ENCODE data around the gene WDCP.
"Not testable (repeated sequence)": the region's sequence is repeated elsewhere in the genome, so short reads cannot be mapped to it uniquely, and the experiment has no call there.

The WDCP gene

GRCh38 chr2:24022324-24022974 lies 24.7 kb downstream of the WDCP start:
- no peak for DNase-seq (ENCODE audit: low read depth in 2 of 2)

GRCh38 chr2:24021122-24021998 lies 25.8 kb downstream of the WDCP start:
- DNase-seq (ENCODE audit: low read depth in 2 of 2), result no peak

GRCh38 chr2:24020244-24020643 lies 26.9 kb downstream of the WDCP start:
- DNase-seq (ENCODE audit: low read depth in 2 of 2), result no peak

GRCh38 chr2:24019729-24020128 lies 27.5 kb downstream of the WDCP start:
- DNase-seq (ENCODE audit: low read depth in 2 of 2), result no peak

GRCh38 chr2:24018241-24018640 lies 28.9 kb downstream of the WDCP start:
- no peak for DNase-seq (ENCODE audit: low read depth in 2 of 2)

- DNase-seq (ENCODE audit: low read depth in 2 of 2), result no peak
Measured at GRCh38 chr2:24017711-24018110, 29.5 kb downstream of the WDCP start.

- no peak for DNase-seq (ENCODE audit: low read depth in 2 of 2)
Measured at GRCh38 chr2:24016853-24017703, 30.1 kb downstream of the WDCP start.

- no peak for DNase-seq (ENCODE audit: low read depth in 2 of 2)
Measured at GRCh38 chr2:24016376-24016761, 30.8 kb downstream of the WDCP start.

GRCh38 chr2:24015562-24016375 lies 31.4 kb downstream of the WDCP start:
- no peak for DNase-seq (ENCODE audit: low read depth in 2 of 2)

- not testable (repeated sequence) for DNase-seq (ENCODE audit: low read depth in 2 of 2)
Measured at GRCh38 chr2:24014902-24015301, 32.3 kb downstream of the WDCP start.

- no peak for DNase-seq (ENCODE audit: low read depth in 2 of 2)
Measured at GRCh38 chr2:24012521-24013188, 34.5 kb downstream of the WDCP start.

GRCh38 chr2:24011250-24012104 lies 35.7 kb downstream of the WDCP start:
- no peak for DNase-seq (ENCODE audit: low read depth in 2 of 2)

- no peak for DNase-seq (ENCODE audit: low read depth in 2 of 2)
Measured at GRCh38 chr2:24010477-24011249, 36.5 kb downstream of the WDCP start.

- DNase-seq (ENCODE audit: low read depth in 2 of 2), result no peak
Measured at GRCh38 chr2:24009680-24010476, 37.3 kb downstream of the WDCP start, which contains the start of gene MFSD2B. TSS of gene MFSD2B (plus strand) at chr2:24010085. CDS start at chr2:24010097, 12 bp downstream.

- no peak for DNase-seq (ENCODE audit: low read depth in 2 of 2)
Measured at GRCh38 chr2:24009367-24009679, 37.9 kb downstream of the WDCP start.

GRCh38 chr2:24008672-24009366 lies 38.4 kb downstream of the WDCP start:
- DNase-seq (ENCODE audit: low read depth in 2 of 2), result no peak

GRCh38 chr2:24007693-24008092 lies 39.5 kb downstream of the WDCP start:
- no peak for DNase-seq (ENCODE audit: low read depth in 2 of 2)

- no peak for DNase-seq (ENCODE audit: low read depth in 2 of 2)
Measured at GRCh38 chr2:23994567-23994966, 52.6 kb downstream of the WDCP start.

Data from stimulated activated CD4-positive, alpha-beta T cell treated with anti-CD3 and anti-CD28 coated beads, Interleukin-12 subunit alpha, Interleukin-12 subunit beta, amount 100 ng/mL, for 24 hours (primary cell).